Astrocyte of the hippocampus (primary cell): ENCODE results near the gene LAMB1.

ENCODE experiments used
- DNase-seq: peaks from one replicate; pipeline ENCODE4 v3.0.0; 2011; ENCODE audit warnings: low read depth, low spot score

Gene LAMB1

GRCh38 chr7:107998660-107999480 is 4.1 kb downstream of the LAMB1 start:
- peak; percentile 68 for DNase-seq

GRCh38 chr7:107998150-107998549 is 4.8 kb downstream of the LAMB1 start:
- peak; percentile 52 for DNase-seq

GRCh38 chr7:107996072-107996882 is 6.7 kb downstream of the LAMB1 start:
- DNase-seq: peak; percentile 45

- peak; percentile 79 for DNase-seq
Measured at GRCh38 chr7:107995184-107996071, 7.5 kb downstream of the LAMB1 start.

GRCh38 chr7:107994421-107995030 is 8.4 kb downstream of the LAMB1 start:
- DNase-seq: no peak

- peak; percentile 38 for DNase-seq
Measured at GRCh38 chr7:107993891-107994291, 9.1 kb downstream of the LAMB1 start.

- no peak for DNase-seq
Measured at GRCh38 chr7:107989618-107990373, 13.2 kb downstream of the LAMB1 start.

- no peak for DNase-seq
Measured at GRCh38 chr7:107982918-107983389, 20.0 kb downstream of the LAMB1 start.

- DNase-seq: no peak
Measured at GRCh38 chr7:107982042-107982840, 20.7 kb downstream of the LAMB1 start.

GRCh38 chr7:107981466-107981865 is 21.5 kb downstream of the LAMB1 start:
- DNase-seq: no peak

- no peak for DNase-seq
Measured at GRCh38 chr7:107980671-107981190, 22.2 kb downstream of the LAMB1 start.

- DNase-seq: no peak
Measured at GRCh38 chr7:107980171-107980570, 22.8 kb downstream of the LAMB1 start.

GRCh38 chr7:107978815-107979408 is 24.0 kb downstream of the LAMB1 start:
- DNase-seq: no peak

- DNase-seq: no peak
Measured at GRCh38 chr7:107977048-107977447, 25.9 kb downstream of the LAMB1 start.

GRCh38 chr7:107976620-107977019 is 26.3 kb downstream of the LAMB1 start:
- DNase-seq: no peak

- no peak for DNase-seq
Measured at GRCh38 chr7:107975394-107976013, 27.5 kb downstream of the LAMB1 start.

GRCh38 chr7:107973861-107974260 is 29.1 kb downstream of the LAMB1 start:
- no peak for DNase-seq

- no peak for DNase-seq
Measured at GRCh38 chr7:107972941-107973376, 30.0 kb downstream of the LAMB1 start.
